SK-N-SH (cell line): ENCODE results near the gene KIZ. TPM values are rescaled to one million over a fixed set of nuclear protein-coding genes. Genes with fewer than 3 reads are reported as not detected.

Source experiments
- CTCF ChIA-PET: fragments of 300-600, 350-600 bp; formaldehyde crosslinking; extraction: SDS; loops from one replicate; lab custom pipeline; 2021; lab: Yijun Ruan, JAX
- POLR2A ChIA-PET: fragments of 350-600 bp; sonication (Branson Sonifier 250); formaldehyde crosslinking; extraction: SDS; loops from one replicate; lab custom pipeline; 2020; ENCODE audit warnings: antibody characterized with exemption, inconsistent platforms; lab: Yijun Ruan, JAX
- DNase-seq: peaks from one replicate; pipeline ENCODE4 v3.0.0; 2012
- H2AFZ ChIP-seq: fragments of 200-600 bp; sonication (generic); 2 replicates; pipeline ENCODE4 v1.8.1; 2016; ENCODE audit warnings: antibody characterized with exemption, mild to moderate bottlenecking, low read depth
- H3F3A ChIP-seq: fragments of 200-600 bp; sonication (generic); replicated peaks from 2 replicates; pipeline ENCODE3; 2016; ENCODE audit warnings: antibody characterized with exemption, mild to moderate bottlenecking; ENCODE audit not compliant: insufficient read depth
- H3K27ac ChIP-seq, 2 experiments: fragments of 200-500 bp in 1 of 2; fragments of 200-600 bp in 1 of 2; sonication (Bioruptor generic) in 1 of 2; sonication (generic), shearing (Covaris generic) in 1 of 2; 2 replicates each; pipeline versions ENCODE4 v1.5.1 to v1.6.1; 2014 to 2016; ENCODE audit warnings: low read depth in 2 of 2, inconsistent platforms in 1 of 2, low read length in 1 of 2, mild to moderate bottlenecking in 1 of 2, mixed read lengths in 1 of 2
- H3K27me3 ChIP-seq: fragments of 200-600 bp; sonication (generic), shearing (Covaris generic); 2 replicates; pipeline ENCODE4 v1.6.1; 2016; ENCODE audit warnings: mixed run types; ENCODE audit not compliant: insufficient read depth
- H3K36me3 ChIP-seq, 2 experiments: fragments of 200-500 bp in 1 of 2; fragments of 200-600 bp in 1 of 2; sonication (Bioruptor generic) in 1 of 2; sonication (generic) in 1 of 2; replicated peaks in 1 of 2; 2 replicates each; pipeline versions ENCODE3 to v1.5.1; 2014 to 2016; ENCODE audit warnings: low read length in 1 of 2, mild to moderate bottlenecking in 1 of 2; ENCODE audit not compliant: insufficient read depth in 2 of 2, control insufficient read depth in 1 of 2
- H3K4me1 ChIP-seq, 2 experiments: fragments of 200-500 bp in 1 of 2; fragments of 200-600 bp in 1 of 2; sonication (Bioruptor generic) in 1 of 2; sonication (generic), shearing (Covaris generic) in 1 of 2; 2 replicates each; pipeline versions ENCODE4 v1.5.1 to v1.6.1; 2014 to 2016; ENCODE audit warnings: low read depth in 1 of 2, low read length in 1 of 2, mixed run types in 1 of 2; ENCODE audit not compliant: insufficient read depth in 2 of 2, control insufficient read depth in 1 of 2
- H3K4me2 ChIP-seq: fragments of 200-600 bp; sonication (generic), shearing (Covaris generic); 2 replicates; pipeline ENCODE4 v1.6.1; 2017; ENCODE audit warnings: mixed run types
- H3K4me3 ChIP-seq, 2 experiments: fragments of 200-500 bp in 1 of 2; fragments of 200-600 bp in 1 of 2; sonication (Bioruptor generic) in 1 of 2; sonication (generic), shearing (Covaris generic) in 1 of 2; 2 replicates each; pipeline versions ENCODE4 v1.5.1 to v1.8.1; 2014 to 2016; ENCODE audit warnings: low read depth in 2 of 2, inconsistent platforms in 1 of 2, low read length in 1 of 2, mild to moderate bottlenecking in 1 of 2, mixed read lengths in 1 of 2, moderate library complexity in 1 of 2
- H3K79me2 ChIP-seq: fragments of 200-600 bp; sonication (generic); 2 replicates; pipeline ENCODE4 v1.8.1; 2017; ENCODE audit warnings: mild to moderate bottlenecking; ENCODE audit not compliant: insufficient read depth
- H3K9ac ChIP-seq: fragments of 200-600 bp; sonication (generic); 2 replicates; pipeline ENCODE4 v1.6.1; 2017; ENCODE audit warnings: mixed run types
- H3K9me2 ChIP-seq: fragments of 200-600 bp; sonication (generic); 2 replicates; pipeline ENCODE4 v1.6.1; 2017; ENCODE audit warnings: mixed run types
- H3K9me3 ChIP-seq: fragments of 200-600 bp; sonication (generic); 2 replicates; pipeline ENCODE4 v1.6.1; 2017; ENCODE audit warnings: mixed run types, mild to moderate bottlenecking, moderate library complexity
- H4K20me1 ChIP-seq: fragments of 200-600 bp; sonication (generic); 2 replicates; pipeline ENCODE4 v1.6.1; 2017; ENCODE audit warnings: mild to moderate bottlenecking, mixed run types; ENCODE audit not compliant: insufficient read depth
- FOXM1 ChIP-seq: IDR thresholded peaks from 2 replicates; pipeline ENCODE4 v1.4.0; 2012; ENCODE audit warnings: low read depth, mild to moderate bottlenecking
- GABPA ChIP-seq: IDR thresholded peaks from 2 replicates; pipeline ENCODE4 v1.4.0; 2012; ENCODE audit warnings: low read depth, mild to moderate bottlenecking
- NFIC ChIP-seq: IDR thresholded peaks from 2 replicates; pipeline ENCODE4 v1.4.0; 2012; ENCODE audit warnings: borderline replicate concordance
- POLR2AphosphoS5 ChIP-seq: IDR thresholded peaks from 2 replicates; pipeline ENCODE4 v1.6.1; 2012; ENCODE audit warnings: low read depth, low read length
- RCOR1 ChIP-seq: fragments of 150-350 bp; IDR thresholded peaks from 2 replicates; pipeline ENCODE4 v1.6.1; 2017; ENCODE audit warnings: antibody characterized with exemption, low read length
- RXRA ChIP-seq: IDR thresholded peaks from 2 replicates; pipeline ENCODE4 v1.4.0; 2012; ENCODE audit warnings: low read depth, mild to moderate bottlenecking, borderline replicate concordance
- YY1 ChIP-seq: IDR thresholded peaks from 2 replicates; pipeline ENCODE4 v1.4.0; 2012; ENCODE audit warnings: low read depth, mild to moderate bottlenecking
- whole genome bisulfite sequencing: methylation state at CpG from one replicate; pipeline ENCODE4 v1.1.6; 2017; ENCODE audit warnings: low lambda C conversion rate; 5-methylcytosine and 5-hydroxymethylcytosine counted together
- polyA plus RNA-seq, 3 experiments: library from polyadenylated mRNA; depleted of rRNA; stranded (reverse); fragments of >200 nt; gene quantifications; 2 replicates each; pipeline ENCODE4 v1.2.3, GENCODE V29; 2012
- TF ChIP-seq, protein P1 (sequence below): fragments of 150-350 bp; IDR thresholded peaks from 2 replicates; pipeline ENCODE4 v1.6.1; 2017; ENCODE audit warnings: antibody characterized with exemption, low read length, low read depth, borderline replicate concordance
- TF ChIP-seq, protein P2 (sequence below): IDR thresholded peaks from 2 replicates; pipeline ENCODE4 v1.6.1; 2012; ENCODE audit warnings: mild to moderate bottlenecking, low read depth, low read length, moderate library complexity
- TF ChIP-seq, protein P3 (sequence below): fragments of 200-600 bp; sonication (generic); IDR thresholded peaks from 2 replicates; pipeline ENCODE4 v1.6.1; 2017; ENCODE audit warnings: antibody characterized with exemption, mild to moderate bottlenecking, moderate library complexity

KIZ gene
- polyA plus RNA-seq, 1 of the 3 experiments (the other 2 are of a cell fraction): 3.9 TPM

DNA sequence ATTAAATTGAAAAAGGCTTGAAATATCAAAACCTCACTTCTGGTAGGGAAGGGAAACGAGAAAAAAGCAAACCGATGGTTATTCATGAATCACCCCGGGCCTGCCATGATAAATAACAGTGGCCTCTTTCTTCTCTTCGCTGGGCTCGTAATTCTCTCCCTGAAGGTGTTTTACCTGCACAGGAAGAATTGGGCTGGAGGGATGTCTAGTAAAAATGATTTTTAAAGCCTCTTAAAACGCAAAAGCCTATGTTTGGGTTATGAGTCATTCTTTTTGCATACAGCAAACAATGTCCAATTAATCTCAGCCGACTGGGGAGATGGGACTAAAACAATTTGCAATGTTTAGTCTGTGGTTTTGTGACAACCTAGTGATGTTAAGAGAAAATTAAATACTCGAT, 36.5 kb upstream of the KIZ start (continued):
- TF ChIP-seq, protein P1, sequence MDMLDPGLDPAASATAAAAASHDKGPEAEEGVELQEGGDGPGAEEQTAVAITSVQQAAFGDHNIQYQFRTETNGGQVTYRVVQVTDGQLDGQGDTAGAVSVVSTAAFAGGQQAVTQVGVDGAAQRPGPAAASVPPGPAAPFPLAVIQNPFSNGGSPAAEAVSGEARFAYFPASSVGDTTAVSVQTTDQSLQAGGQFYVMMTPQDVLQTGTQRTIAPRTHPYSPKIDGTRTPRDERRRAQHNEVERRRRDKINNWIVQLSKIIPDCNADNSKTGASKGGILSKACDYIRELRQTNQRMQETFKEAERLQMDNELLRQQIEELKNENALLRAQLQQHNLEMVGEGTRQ: no peak
- TF ChIP-seq, protein P2, sequence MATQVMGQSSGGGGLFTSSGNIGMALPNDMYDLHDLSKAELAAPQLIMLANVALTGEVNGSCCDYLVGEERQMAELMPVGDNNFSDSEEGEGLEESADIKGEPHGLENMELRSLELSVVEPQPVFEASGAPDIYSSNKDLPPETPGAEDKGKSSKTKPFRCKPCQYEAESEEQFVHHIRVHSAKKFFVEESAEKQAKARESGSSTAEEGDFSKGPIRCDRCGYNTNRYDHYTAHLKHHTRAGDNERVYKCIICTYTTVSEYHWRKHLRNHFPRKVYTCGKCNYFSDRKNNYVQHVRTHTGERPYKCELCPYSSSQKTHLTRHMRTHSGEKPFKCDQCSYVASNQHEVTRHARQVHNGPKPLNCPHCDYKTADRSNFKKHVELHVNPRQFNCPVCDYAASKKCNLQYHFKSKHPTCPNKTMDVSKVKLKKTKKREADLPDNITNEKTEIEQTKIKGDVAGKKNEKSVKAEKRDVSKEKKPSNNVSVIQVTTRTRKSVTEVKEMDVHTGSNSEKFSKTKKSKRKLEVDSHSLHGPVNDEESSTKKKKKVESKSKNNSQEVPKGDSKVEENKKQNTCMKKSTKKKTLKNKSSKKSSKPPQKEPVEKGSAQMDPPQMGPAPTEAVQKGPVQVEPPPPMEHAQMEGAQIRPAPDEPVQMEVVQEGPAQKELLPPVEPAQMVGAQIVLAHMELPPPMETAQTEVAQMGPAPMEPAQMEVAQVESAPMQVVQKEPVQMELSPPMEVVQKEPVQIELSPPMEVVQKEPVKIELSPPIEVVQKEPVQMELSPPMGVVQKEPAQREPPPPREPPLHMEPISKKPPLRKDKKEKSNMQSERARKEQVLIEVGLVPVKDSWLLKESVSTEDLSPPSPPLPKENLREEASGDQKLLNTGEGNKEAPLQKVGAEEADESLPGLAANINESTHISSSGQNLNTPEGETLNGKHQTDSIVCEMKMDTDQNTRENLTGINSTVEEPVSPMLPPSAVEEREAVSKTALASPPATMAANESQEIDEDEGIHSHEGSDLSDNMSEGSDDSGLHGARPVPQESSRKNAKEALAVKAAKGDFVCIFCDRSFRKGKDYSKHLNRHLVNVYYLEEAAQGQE: no peak
- TF ChIP-seq POLR2AphosphoS5: no peak
- TF ChIP-seq FOXM1: no peak
- no peak for TF ChIP-seq NFIC
- no peak for TF ChIP-seq RCOR1

DNA sequence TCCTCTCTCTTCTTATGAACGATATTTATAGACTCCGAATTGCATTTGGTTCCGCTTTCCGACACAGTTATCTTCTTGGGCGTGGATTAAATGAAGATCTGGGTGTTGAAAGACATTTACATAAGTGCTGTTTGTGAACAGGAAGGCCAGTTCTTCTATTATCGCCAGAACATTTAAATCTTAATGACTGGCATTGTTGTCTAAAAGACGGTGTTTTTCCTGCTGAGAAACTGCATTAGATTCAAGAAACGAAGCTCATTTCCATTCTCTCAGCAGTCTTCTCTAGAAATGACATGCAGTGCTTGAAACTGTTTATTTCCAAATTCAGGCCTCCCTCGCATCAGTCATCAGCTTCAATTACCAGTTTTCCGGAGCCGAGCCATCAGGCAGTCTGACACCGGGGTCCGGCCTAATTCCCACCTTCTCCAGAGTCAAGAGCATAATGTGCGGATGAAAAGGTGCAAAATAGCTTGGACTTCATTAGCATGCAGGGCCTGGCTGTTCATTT, 35.7 kb upstream of the KIZ start:
- H3K9me3 ChIP-seq: no peaks in the 10 kb centered on the region
- POLR2A ChIA-PET: no interaction called here
- no peaks in the 10 kb centered on the region for H3F3A ChIP-seq
- H3K79me2 ChIP-seq: no peaks in the 10 kb centered on the region
- no peaks in the 10 kb centered on the region for H3K4me1 ChIP-seq
- H3K4me2 ChIP-seq: no peak overlapping the region
- peaks cover 20% of the 10 kb centered on the region; the same call in 1 of the 2 replicates for H3K27me3 ChIP-seq
- H3K9ac ChIP-seq: no peak overlapping the region
- no peaks in the 10 kb centered on the region for H3K9me2 ChIP-seq
- TF ChIP-seq GABPA (no peak), YY1 (no peak), RXRA (no peak)
- TF ChIP-seq, protein P3, sequence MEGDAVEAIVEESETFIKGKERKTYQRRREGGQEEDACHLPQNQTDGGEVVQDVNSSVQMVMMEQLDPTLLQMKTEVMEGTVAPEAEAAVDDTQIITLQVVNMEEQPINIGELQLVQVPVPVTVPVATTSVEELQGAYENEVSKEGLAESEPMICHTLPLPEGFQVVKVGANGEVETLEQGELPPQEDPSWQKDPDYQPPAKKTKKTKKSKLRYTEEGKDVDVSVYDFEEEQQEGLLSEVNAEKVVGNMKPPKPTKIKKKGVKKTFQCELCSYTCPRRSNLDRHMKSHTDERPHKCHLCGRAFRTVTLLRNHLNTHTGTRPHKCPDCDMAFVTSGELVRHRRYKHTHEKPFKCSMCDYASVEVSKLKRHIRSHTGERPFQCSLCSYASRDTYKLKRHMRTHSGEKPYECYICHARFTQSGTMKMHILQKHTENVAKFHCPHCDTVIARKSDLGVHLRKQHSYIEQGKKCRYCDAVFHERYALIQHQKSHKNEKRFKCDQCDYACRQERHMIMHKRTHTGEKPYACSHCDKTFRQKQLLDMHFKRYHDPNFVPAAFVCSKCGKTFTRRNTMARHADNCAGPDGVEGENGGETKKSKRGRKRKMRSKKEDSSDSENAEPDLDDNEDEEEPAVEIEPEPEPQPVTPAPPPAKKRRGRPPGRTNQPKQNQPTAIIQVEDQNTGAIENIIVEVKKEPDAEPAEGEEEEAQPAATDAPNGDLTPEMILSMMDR: no peak
- TF ChIP-seq, all 33 proteins: peak for 0
- WGBS: 60% methylated on average over 14 of the region's 14 CpGs
- CTCF ChIA-PET: no interaction called here
- Histone ChIP-seq H3K27ac (no peak overlapping the region), H3K36me3 (no peaks in the 10 kb centered on the region), H4K20me1 (no peaks in the 10 kb centered on the region), H3K4me3 (no peak overlapping the region), H2AFZ (no peak overlapping the region)
- no peak for DNase-seq
